NCI-H774 (cell line): ENCODE results near the gene USP15.
"Not testable (repeated sequence)": the region's sequence is repeated elsewhere in the genome, so short reads cannot be mapped to it uniquely, and the experiment has no call there.

ENCODE experiments used
- DNase-seq: peaks from one replicate; lab custom pipeline; 2025; lab: John Stamatoyannopoulos, UW

Gene USP15

GRCh38 chr12:62372134-62372533 is 111.9 kb downstream of the USP15 start:
- no peak for DNase-seq

GRCh38 chr12:62372825-62373224 is 112.6 kb downstream of the USP15 start:
- DNase-seq: no peak

- no peak for DNase-seq
These were observed 115.4 kb downstream of the USP15 start for GRCh38 chr12:62375603-62376002.

GRCh38 chr12:62379026-62379722 is 119.0 kb downstream of the USP15 start:
- DNase-seq: no peak

GRCh38 chr12:62379723-62380045 is 119.5 kb downstream of the USP15 start:
- DNase-seq: no peak

- DNase-seq: no peak
These were observed 122.3 kb downstream of the USP15 start for GRCh38 chr12:62382526-62382925.

- no peak for DNase-seq
These were observed 136.5 kb downstream of the USP15 start for GRCh38 chr12:62396750-62397149.

GRCh38 chr12:62400135-62400534 is 139.9 kb downstream of the USP15 start:
- no peak for DNase-seq

- no peak for DNase-seq
These were observed 141.4 kb downstream of the USP15 start for GRCh38 chr12:62401631-62402030.

GRCh38 chr12:62403031-62403430 is 142.8 kb downstream of the USP15 start:
- no peak for DNase-seq

- DNase-seq: no peak
These were observed 147.4 kb downstream of the USP15 start for GRCh38 chr12:62407587-62407986.

GRCh38 chr12:62409068-62409467 is 148.9 kb downstream of the USP15 start:
- DNase-seq: no peak

- DNase-seq: no peak
These were observed 154.0 kb downstream of the USP15 start for GRCh38 chr12:62414180-62414579.

- DNase-seq: no peak
These were observed 165.9 kb downstream of the USP15 start for GRCh38 chr12:62426089-62426488.

GRCh38 chr12:62429457-62429856 is 169.3 kb downstream of the USP15 start:
- DNase-seq: no peak

- peak; percentile 51 for DNase-seq
These were observed 174.5 kb downstream of the USP15 start for GRCh38 chr12:62434494-62435302.

GRCh38 chr12:62435303-62436163 is 175.3 kb downstream of the USP15 start:
- peak; percentile 41 for DNase-seq

GRCh38 chr12:62436164-62436503 is 175.9 kb downstream of the USP15 start:
- DNase-seq: no peak

GRCh38 chr12:62438098-62438692 is 178.0 kb downstream of the USP15 start:
- DNase-seq: peak; percentile 44

- DNase-seq: no peak
These were observed 186.7 kb downstream of the USP15 start for GRCh38 chr12:62446754-62447452.

- DNase-seq: no peak
These were observed 188.2 kb downstream of the USP15 start for GRCh38 chr12:62448436-62448835.

GRCh38 chr12:62455429-62455828 is 195.2 kb downstream of the USP15 start:
- DNase-seq: not testable (repeated sequence)
